HepG2 (cell line): ENCODE results near the gene GLUD2. TPM values are rescaled to one million over a fixed set of nuclear protein-coding genes. Genes with fewer than 3 reads are reported as not detected.

Experiments used
- ATAC-seq: fragments of 200-7000 bp; cut with Tn5 transposase; 3 replicates; pipeline ENCODE4 v1.9.1; 2020; ENCODE audit warnings: mild to moderate bottlenecking, moderate library complexity
- BruUV-seq: library from RNA; stranded (reverse); fragments of 400-500 nt; replicated peaks from 2 replicates; lab custom pipeline; 2021; lab: Mats Ljungman, UMichigan
- CTCF ChIA-PET: fragments of 300-600 bp; formaldehyde crosslinking; extraction: SDS; loops from one replicate; lab custom pipeline; 2021; ENCODE audit warnings: low total read pairs, inconsistent platforms, low intra/inter-chr PET ratio; lab: Yijun Ruan, JAX
- POLR2A ChIA-PET: fragments of 350-600 bp; sonication (Branson Sonifier 250); formaldehyde crosslinking; loops from one replicate; lab custom pipeline; 2020; ENCODE audit warnings: antibody characterized with exemption, inconsistent platforms; lab: Yijun Ruan, JAX
- DNase-seq: peaks from one replicate; pipeline ENCODE4 v3.0.0-alpha.2; 2015; ENCODE audit warnings: low spot score
- FAIRE-seq: peaks from 3 replicates; lab custom pipeline; 2011; peaks lifted over from hg19 to GRCh38; lab: Jason Lieb, UNC
- H2AFZ ChIP-seq: one replicate; pipeline ENCODE4 v1.6.1; 2011; ENCODE audit warnings: low read length, inconsistent platforms
- H3K27ac ChIP-seq: fragments of 300-600 bp; 3 replicates; pipeline ENCODE4 v1.8.0; 2011; ENCODE audit warnings: mixed run types, mild to moderate bottlenecking, mixed read lengths, low read length, inconsistent platforms; ENCODE audit not compliant: insufficient read depth; ENCODE audit errors: extremely low read length
- H3K27me3 ChIP-seq, 2 experiments: fragments of 200-600 bp in 1 of 2; 2 replicates in 1 of 2; 3 replicates in 1 of 2; pipeline versions ENCODE4 v1.6.0 to v1.8.0; 2011; ENCODE audit warnings: low read length in 2 of 2, mild to moderate bottlenecking in 2 of 2, moderate library complexity in 2 of 2, inconsistent platforms in 1 of 2; ENCODE audit not compliant: insufficient read depth in 2 of 2, control insufficient read depth in 1 of 2
- H3K36me3 ChIP-seq, 2 experiments: fragments of 200-600 bp in 1 of 2; replicated peaks in 1 of 2; 2 replicates in 1 of 2; 3 replicates in 1 of 2; pipeline versions ENCODE4 v1.5.1 to v1.8.0; 2011; ENCODE audit warnings: low read length in 2 of 2, inconsistent platforms in 1 of 2; ENCODE audit not compliant: insufficient read depth in 2 of 2, control insufficient read depth in 1 of 2
- H3K4me1 ChIP-seq: 2 replicates; pipeline ENCODE4 v1.5.1; 2012; ENCODE audit warnings: low read length, inconsistent platforms; ENCODE audit not compliant: insufficient read depth
- H3K4me2 ChIP-seq: 2 replicates; pipeline ENCODE4 v1.6.0; 2011; ENCODE audit warnings: low read depth, low read length, inconsistent platforms
- H3K4me3 ChIP-seq, 3 experiments: fragments of 200-600 bp in 1 of 3; sonication (generic), shearing (Covaris generic) in 1 of 3; replicated peaks in 1 of 3; 2 replicates each; pipeline ENCODE4 v1.5.1; 2011 to 2016; ENCODE audit warnings: low read length in 3 of 3, inconsistent platforms in 2 of 3, low read depth in 2 of 3, mild to moderate bottlenecking in 2 of 3, control low read depth in 1 of 3, mixed read lengths in 1 of 3; ENCODE audit not compliant: insufficient read depth in 1 of 3
- H3K79me2 ChIP-seq: one replicate; pipeline ENCODE4 v1.6.1; 2011; ENCODE audit warnings: low read length, inconsistent platforms; ENCODE audit not compliant: insufficient read depth
- H3K9ac ChIP-seq: 2 replicates; pipeline ENCODE4 v1.6.0; 2011; ENCODE audit warnings: mild to moderate bottlenecking, low read depth, low read length, inconsistent platforms; ENCODE audit not compliant: insufficient read depth
- H3K9me3 ChIP-seq: 2 replicates; pipeline ENCODE4 v1.5.1; 2012; ENCODE audit warnings: mild to moderate bottlenecking, low read length
- H4K20me1 ChIP-seq: 2 replicates; pipeline ENCODE4 v1.6.0; 2011; ENCODE audit warnings: inconsistent platforms, mild to moderate bottlenecking, low read length, moderate library complexity; ENCODE audit not compliant: insufficient read depth
- HNRNPUL1 ChIP-seq: fragments of 200-400 bp; formaldehyde crosslinking; IDR thresholded peaks from 2 replicates; pipeline ENCODE4 v1.6.1; 2017; ENCODE audit warnings: low read depth, mild to moderate bottlenecking, low read length, moderate library complexity
- HOXA5 ChIP-seq: sonication (generic); formaldehyde crosslinking; IDR thresholded peaks from 2 replicates; pipeline ENCODE4 v1.4.0; 2020; ENCODE audit warnings: missing genetic modification reagents
- NFE2L2 ChIP-seq: fragments of 150-350 bp; IDR thresholded peaks from 2 replicates; pipeline ENCODE4 v1.6.1; 2014; ENCODE audit warnings: low read length
- PITX1 ChIP-seq: sonication (generic); formaldehyde crosslinking; IDR thresholded peaks from 2 replicates; pipeline ENCODE4 v1.5.1; 2020; ENCODE audit warnings: mild to moderate bottlenecking, missing genetic modification reagents
- RFX3 ChIP-seq: IDR thresholded peaks from 2 replicates; pipeline ENCODE4 v1.6.1; 2016; ENCODE audit warnings: missing biosample characterization, missing genetic modification reagents
- SAP130 ChIP-seq: IDR thresholded peaks from 2 replicates; pipeline ENCODE4 v1.6.1; 2016; ENCODE audit warnings: low read depth
- SMC3 ChIP-seq: IDR thresholded peaks from 2 replicates; pipeline ENCODE4 v1.6.1; 2011; ENCODE audit warnings: low read length, improper control_type of control experiment
- ZNF292 ChIP-seq: sonication (generic); formaldehyde crosslinking; IDR thresholded peaks from 2 replicates; pipeline ENCODE4 v1.8.1; 2022; ENCODE audit warnings: mild to moderate bottlenecking, low read depth, missing genetic modification reagents, borderline replicate concordance
- ZNF367 ChIP-seq: sonication (generic); formaldehyde crosslinking; IDR thresholded peaks from 2 replicates; pipeline ENCODE4 v1.4.0; 2020; ENCODE audit warnings: missing genetic modification reagents, borderline replicate concordance
- ZNF670 ChIP-seq: sonication (generic); formaldehyde crosslinking; IDR thresholded peaks from 2 replicates; pipeline ENCODE4 v1.8.0; 2022; ENCODE audit warnings: mild to moderate bottlenecking, missing genetic modification reagents, borderline replicate concordance
- ZNF775 ChIP-seq: sonication (generic); formaldehyde crosslinking; IDR thresholded peaks from 2 replicates; pipeline ENCODE4 v1.4.0; 2020; ENCODE audit warnings: missing genetic modification reagents, mild to moderate bottlenecking, moderate library complexity, borderline replicate concordance
- ZSCAN25 ChIP-seq: sonication (generic); formaldehyde crosslinking; IDR thresholded peaks from 2 replicates; pipeline ENCODE4 v1.8.0; 2022; ENCODE audit warnings: mild to moderate bottlenecking, missing genetic modification reagents
- ZSCAN9 ChIP-seq: IDR thresholded peaks from 2 replicates; pipeline ENCODE4 v1.6.1; 2016; ENCODE audit warnings: borderline replicate concordance
- WGBS: methylation state at CpG from one replicate; pipeline ENCODE4 v1.1.6; 2017; ENCODE audit warnings: low lambda C conversion rate; 5-methylcytosine and 5-hydroxymethylcytosine counted together
- in situ Hi-C: cut with HindIII; loops from 2 replicates; pipeline ENCODE4 v1.10.0; 2017; ENCODE audit warnings: low pct_unique_long_range_greater_than_20kb; ENCODE audit not compliant: extremely low pct_ligation_motif_present
- intact Hi-C: fragments of 100-400 bp; cut with micrococcal nuclease; formaldehyde crosslinking; loops from one replicate; pipeline ENCODE4 v1.10.0; 2022; ENCODE audit not compliant: unreplicated experiment
- polyA plus RNA-seq, 8 experiments: library from polyadenylated mRNA; depleted of rRNA in 3 of 8; stranded (reverse) in 7 of 8; unstranded in 1 of 8; fragments of >200 nt; fragmentation: Illumina TruSeq in 4 of 8; extraction: Trizol in 4 of 8; gene quantifications; 2 replicates each; pipeline versions ENCODE4 v1.2.1 to v1.2.3, GENCODE V29; 2011 to 2016; ENCODE audit warnings: low read depth in 4 of 8, missing spikeins in 1 of 8, mixed read lengths in 1 of 8; ENCODE audit not compliant: insufficient read depth in 1 of 8
- total RNA-seq, 5 experiments: library from RNA; depleted of rRNA; stranded (reverse); fragments of >200 nt; fragmentation: Illumina TruSeq; extraction: Trizol; gene quantifications; 2 replicates each; pipeline ENCODE4 v1.2.3, GENCODE V29; 2016; ENCODE audit warnings: low read depth in 1 of 5

The GLUD2 gene
- total and polyA plus RNA-seq, 2 of the 13 experiments (the other 11 are each of a cell fraction or from before 2014, with no cell fraction given) = 3.4 to 8.0 TPM

GRCh38 chrX:121064579-121064978 is 17.2 kb downstream of the GLUD2 start:
- WGBS = 88% methylated on average over 6 of the region's 6 CpGs
- no peak for TF ChIP-seq ZNF775 (CRISPR knock-in tag)
- TF ChIP-seq ZNF367 (CRISPR knock-in tag) = no peak
- no peak for TF ChIP-seq ZNF292 (CRISPR knock-in tag)
- TF ChIP-seq NFE2L2 = no peak
- no peak for TF ChIP-seq HNRNPUL1
- no peak for TF ChIP-seq ZSCAN25 (CRISPR knock-in tag)
- no peak for TF ChIP-seq RFX3 (CRISPR knock-in tag)
- TF ChIP-seq ZNF670 (CRISPR knock-in tag) = no peak
- TF ChIP-seq SMC3 = no peak
- no peak for TF ChIP-seq PITX1 (CRISPR knock-in tag)
- no peak for TF ChIP-seq SAP130
- no peak for TF ChIP-seq HOXA5
- no peak for TF ChIP-seq ZSCAN9 (CRISPR knock-in tag)
- no peaks in the 10 kb centered on the region for H3K27me3 ChIP-seq
- intact Hi-C loops (no loop called here), in situ Hi-C loops (no loop called here)
- no peaks in the 10 kb centered on the region for H3K79me2 ChIP-seq
- CTCF ChIA-PET = no interaction called here
- no peak for FAIRE-seq
- H3K27ac ChIP-seq = no peak overlapping the region
- no peaks in the 10 kb centered on the region for H4K20me1 ChIP-seq
- BruUV-seq = no TSS peak
- H3K4me1 ChIP-seq = no peaks in the 10 kb centered on the region
- no peak for ATAC-seq
- POLR2A ChIA-PET = no interaction called here
- no peak overlapping the region for H3K4me2 ChIP-seq
- no peak overlapping the region for H3K4me3 ChIP-seq
- H3K9ac ChIP-seq = no peak overlapping the region
- DNase-seq = no peak
- no peaks in the 10 kb centered on the region for H3K36me3 ChIP-seq
- H2AFZ ChIP-seq = no peak overlapping the region
- H3K9me3 ChIP-seq = no peaks in the 10 kb centered on the region
